D721Med (cell line): ENCODE results near the gene SEMA7A.

Source experiments
- DNase-seq: peaks from one replicate; pipeline ENCODE4 v3.0.0; 2011; ENCODE audit warnings: low spot score; ENCODE audit not compliant: insufficient read length
- FAIRE-seq: peaks from 2 replicates; lab custom pipeline; 2011; peaks lifted over from hg19 to GRCh38; lab: Jason Lieb, UNC
- CTCF ChIP-seq: IDR thresholded peaks from 2 replicates; pipeline ENCODE4 v1.5.1; 2012; ENCODE audit warnings: mild to moderate bottlenecking, control low read depth; ENCODE audit not compliant: insufficient read depth; ENCODE audit errors: missing control alignments

Gene SEMA7A

DNA sequence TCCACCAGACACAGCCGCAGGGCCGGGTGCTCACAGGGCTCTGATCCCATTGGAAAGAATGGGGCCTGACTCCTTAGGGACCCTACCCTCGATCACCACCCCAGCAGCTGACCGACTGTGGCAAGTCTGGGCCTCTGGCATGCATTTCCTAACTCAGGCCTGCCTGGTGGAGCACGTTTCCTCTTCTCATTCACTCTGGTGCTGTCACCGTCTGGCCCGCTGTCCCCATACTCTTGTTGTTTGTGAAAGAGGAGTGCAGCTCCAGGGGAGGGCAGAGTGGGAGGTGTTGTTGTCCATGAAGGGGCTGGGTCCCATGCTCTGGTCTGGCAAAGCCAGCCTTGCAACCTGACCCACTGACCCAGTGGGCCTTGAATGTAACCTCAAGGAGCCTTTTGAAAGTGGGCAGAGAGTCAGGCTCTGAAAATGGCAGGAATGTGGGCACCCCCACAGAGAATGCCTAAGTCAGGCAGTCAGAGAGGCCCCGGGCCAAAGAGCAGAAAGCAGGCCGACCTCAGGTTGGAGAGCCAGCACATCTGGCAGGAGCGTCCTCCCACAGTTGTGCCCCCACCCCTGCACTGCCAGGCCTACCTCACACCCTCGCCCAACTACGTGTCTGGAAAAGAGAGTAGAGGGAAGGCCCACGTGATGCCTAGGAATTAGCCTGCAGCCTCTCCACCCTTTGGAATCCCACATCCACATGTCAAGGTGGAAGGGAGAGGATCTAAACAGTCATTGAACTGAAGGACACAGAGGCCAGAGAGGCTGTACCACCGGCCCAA, 10.9 kb downstream of the SEMA7A start:
- TF ChIP-seq CTCF, result no peak
- FAIRE-seq, result no peak

GRCh38 chr15:74422265-74422651, 11.5 kb downstream of the SEMA7A start:
- FAIRE-seq (no peak), DNase-seq (no peak)
- TF ChIP-seq CTCF, result no peak

More for the DNA sequence above, 10.9 kb downstream of the SEMA7A start:
- no peak for DNase-seq

DNA sequence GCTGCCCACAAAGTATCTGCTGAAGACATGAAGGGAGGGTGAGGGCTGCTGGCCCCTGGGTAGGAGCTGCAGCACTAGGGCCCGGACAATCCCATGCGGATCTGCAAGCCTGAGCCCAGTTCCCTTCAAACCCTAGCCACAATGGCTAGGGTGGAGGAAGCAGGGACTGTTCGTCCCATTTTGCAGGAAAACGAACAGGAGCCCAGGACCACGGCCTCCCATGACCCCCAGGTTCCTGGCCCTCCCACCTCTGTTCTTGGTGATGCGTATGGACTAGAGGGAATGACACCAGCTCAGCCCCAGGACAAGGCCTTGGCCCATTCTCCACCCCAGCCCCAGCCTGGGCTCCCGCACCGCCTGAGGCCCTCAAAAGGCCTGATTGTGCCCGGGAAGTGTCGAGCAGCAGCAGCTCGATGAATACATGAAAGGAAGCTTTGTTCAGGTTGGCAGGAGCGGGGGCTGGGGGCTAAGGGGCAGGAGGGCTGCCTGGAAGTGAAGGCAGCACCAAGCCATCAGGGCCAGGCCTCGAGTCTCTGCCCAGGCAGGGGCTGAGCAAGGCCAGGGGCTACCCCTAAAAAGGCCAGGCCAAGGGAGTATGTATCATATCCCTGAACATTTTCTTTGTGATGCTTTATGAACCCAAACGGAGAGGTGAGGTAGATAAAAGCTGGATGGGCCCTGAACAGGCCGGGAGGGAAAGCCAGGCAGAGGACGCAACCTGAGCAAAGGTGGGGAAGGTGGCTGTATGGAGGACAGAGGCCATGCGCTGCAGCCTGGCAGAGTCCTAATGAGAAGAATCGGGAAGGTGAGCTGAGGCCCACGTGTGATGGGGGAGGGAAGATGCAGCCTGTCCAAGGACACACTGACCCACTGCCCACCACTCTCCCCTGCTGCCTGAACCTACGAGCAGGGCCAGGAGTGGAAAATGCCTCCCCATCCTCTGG, 12.2 kb downstream of the SEMA7A start:
- no peak for FAIRE-seq
- TF ChIP-seq CTCF, result no peak
- no peak for DNase-seq

DNA sequence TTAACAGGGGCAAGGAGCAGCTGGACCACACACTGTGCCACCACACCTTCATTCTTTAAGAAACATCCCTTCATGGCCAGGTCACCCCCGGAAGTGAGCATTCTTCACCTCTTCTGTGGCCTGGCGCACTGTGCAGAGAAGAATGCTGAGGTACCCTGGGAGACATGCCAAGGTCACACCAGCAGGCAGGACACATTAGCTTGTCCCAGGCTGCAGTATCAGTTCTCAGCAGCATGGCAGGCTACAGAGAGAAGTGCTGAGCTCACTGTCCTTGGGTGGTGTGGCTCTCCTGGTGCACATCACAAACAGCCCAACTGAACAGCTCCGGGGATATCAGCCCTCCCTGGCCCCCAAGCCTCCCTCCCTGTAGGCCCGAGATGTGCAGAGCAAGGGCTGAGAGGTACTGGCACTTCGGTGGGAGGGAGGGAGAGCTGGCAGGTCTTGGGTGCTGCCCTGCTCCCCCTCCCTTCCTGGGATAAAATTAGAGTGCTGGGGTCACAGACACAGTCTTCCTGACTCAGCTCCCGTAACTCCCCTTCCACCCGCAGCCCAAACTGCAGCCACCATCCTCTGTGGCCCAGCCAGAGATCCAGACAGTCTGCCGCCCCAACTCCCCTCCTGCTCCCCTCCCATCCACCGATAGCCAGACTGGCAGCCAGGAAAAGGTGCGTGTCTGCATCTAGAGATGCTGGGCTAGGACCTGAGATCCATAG, 13.4 kb downstream of the SEMA7A start:
- no peak for TF ChIP-seq CTCF
- DNase-seq (no peak), FAIRE-seq (no peak)

DNA sequence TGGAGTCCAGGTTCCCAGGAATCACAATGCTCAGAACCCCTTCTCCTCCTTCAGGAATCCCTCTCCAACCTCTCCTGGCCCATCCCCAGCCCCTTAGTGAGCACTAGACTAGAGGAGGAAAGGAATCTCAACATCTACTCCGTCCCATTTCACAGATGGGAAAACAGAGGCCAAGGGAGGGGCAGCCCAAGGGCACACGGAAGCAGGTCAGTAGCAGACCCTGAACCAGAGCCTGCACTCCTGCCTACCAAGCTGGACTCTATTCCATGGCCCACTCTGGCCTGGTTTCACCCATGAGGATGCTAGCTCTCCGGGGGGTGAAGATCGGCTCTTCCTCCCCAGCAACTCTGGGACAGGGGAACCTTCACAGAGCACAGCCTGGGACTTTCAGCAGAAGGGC, 14.3 kb downstream of the SEMA7A start:
- DNase-seq (no peak), FAIRE-seq (no peak)
- TF ChIP-seq CTCF, result no peak

- DNase-seq (no peak), FAIRE-seq (no peak)
- no peak for TF ChIP-seq CTCF
Observed at GRCh38 chr15:74418575-74419338, 15.0 kb downstream of the SEMA7A start.
